HepG2 (cell line): ENCODE measurements around the gene RING1. TPM values are rescaled to one million over a fixed set of nuclear protein-coding genes. Genes with fewer than 3 reads are reported as not detected.

Source experiments
- EEA1 ChIP-seq: sonication (generic); formaldehyde crosslinking; IDR thresholded peaks from 2 replicates; pipeline ENCODE4 v1.5.1; 2020; ENCODE audit warnings: mild to moderate bottlenecking, missing genetic modification reagents, borderline replicate concordance
- ETV6 ChIP-seq: sonication (generic); formaldehyde crosslinking; conservative IDR thresholded peaks from 2 replicates; pipeline ENCODE4 v1.4.0; 2020; ENCODE audit warnings: missing genetic modification reagents
- FOXA3 ChIP-seq: IDR thresholded peaks from 2 replicates; pipeline ENCODE4 v1.6.1; 2016; ENCODE audit warnings: missing genetic modification reagents, missing compliant biosample characterization
- HMGXB4 ChIP-seq, 2 experiments: sonication (generic) in 1 of 2; formaldehyde crosslinking in 1 of 2; IDR thresholded peaks; 2 replicates each; pipeline versions ENCODE4 v1.4.0 to v1.6.1; 2018 to 2020; ENCODE audit warnings: missing genetic modification reagents in 2 of 2, borderline replicate concordance in 1 of 2, low read depth in 1 of 2, mild to moderate bottlenecking in 1 of 2, missing biosample characterization in 1 of 2
- HOXA7 ChIP-seq: sonication (generic); formaldehyde crosslinking; IDR thresholded peaks from 2 replicates; pipeline ENCODE4 v1.8.1; 2022; ENCODE audit warnings: mild to moderate bottlenecking, missing genetic modification reagents, moderate library complexity
- IRX3 ChIP-seq: sonication (generic); formaldehyde crosslinking; IDR thresholded peaks from 2 replicates; pipeline ENCODE4 v1.8.1; 2023; ENCODE audit warnings: mild to moderate bottlenecking, low read depth, missing genetic modification reagents, borderline replicate concordance
- KDM5A ChIP-seq: fragments of 200-600 bp; sonication (generic); IDR thresholded peaks from 2 replicates; pipeline ENCODE4 v1.7.0; 2018; ENCODE audit warnings: antibody characterized with exemption, mild to moderate bottlenecking, low read length, borderline replicate concordance
- MZF1 ChIP-seq: sonication (generic); formaldehyde crosslinking; IDR thresholded peaks from 2 replicates; pipeline ENCODE4 v1.8.1; 2023; ENCODE audit warnings: mild to moderate bottlenecking, missing genetic modification reagents, borderline replicate concordance
- NRL ChIP-seq: sonication (generic); formaldehyde crosslinking; IDR thresholded peaks from 2 replicates; pipeline ENCODE4 v1.5.0; 2020; ENCODE audit warnings: missing genetic modification reagents, mild to moderate bottlenecking, moderate library complexity, borderline replicate concordance
- RBFOX2 ChIP-seq: fragments of 200-400 bp; formaldehyde crosslinking; IDR thresholded peaks from 2 replicates; pipeline ENCODE4 v1.6.1; 2017; ENCODE audit warnings: low read depth, mild to moderate bottlenecking, low read length
- SRY ChIP-seq: sonication (generic); formaldehyde crosslinking; IDR thresholded peaks from 2 replicates; pipeline ENCODE4 v1.8.0; 2022; ENCODE audit warnings: mild to moderate bottlenecking, missing genetic modification reagents
- TEAD2 ChIP-seq: sonication (generic); formaldehyde crosslinking; IDR thresholded peaks from 2 replicates; pipeline ENCODE4 v1.9.0; 2021; ENCODE audit warnings: missing genetic modification reagents
- TEAD3 ChIP-seq: optimal IDR thresholded peaks from 2 replicates; pipeline ENCODE3; 2016; ENCODE audit warnings: borderline replicate concordance
- THAP8 ChIP-seq: sonication (generic); formaldehyde crosslinking; IDR thresholded peaks from 2 replicates; pipeline ENCODE4 v1.5.1; 2020; ENCODE audit warnings: missing genetic modification reagents, mild to moderate bottlenecking, borderline replicate concordance
- TRAFD1 ChIP-seq: sonication (generic); formaldehyde crosslinking; IDR thresholded peaks from 2 replicates; pipeline ENCODE4 v1.5.1; 2020; ENCODE audit warnings: missing genetic modification reagents, mild to moderate bottlenecking, borderline replicate concordance
- ZBTB3 ChIP-seq: sonication (generic); formaldehyde crosslinking; IDR thresholded peaks from 2 replicates; pipeline ENCODE4 v1.4.0; 2020; ENCODE audit warnings: low read depth, mild to moderate bottlenecking, moderate library complexity, missing genetic modification reagents, borderline replicate concordance
- ZFP91 ChIP-seq: sonication (generic); formaldehyde crosslinking; IDR thresholded peaks from 2 replicates; pipeline ENCODE4 v1.9.0; 2022; ENCODE audit warnings: missing genetic modification reagents, mild to moderate bottlenecking, borderline replicate concordance
- ZKSCAN8 ChIP-seq: IDR thresholded peaks from 2 replicates; pipeline ENCODE4 v1.6.1; 2016; ENCODE audit warnings: borderline replicate concordance, missing genetic modification reagents, missing compliant biosample characterization
- ZMYM2 ChIP-seq: sonication (generic); formaldehyde crosslinking; IDR thresholded peaks from 2 replicates; pipeline ENCODE4 v1.8.0; 2022; ENCODE audit warnings: mild to moderate bottlenecking, missing genetic modification reagents
- ZNF225 ChIP-seq: sonication (generic); formaldehyde crosslinking; IDR thresholded peaks from 2 replicates; pipeline ENCODE4 v1.4.0; 2020; ENCODE audit warnings: mild to moderate bottlenecking, missing genetic modification reagents
- ZNF660 ChIP-seq: sonication (generic); formaldehyde crosslinking; IDR thresholded peaks from 2 replicates; pipeline ENCODE4 v1.5.1; 2020; ENCODE audit warnings: mild to moderate bottlenecking, low read depth, missing genetic modification reagents, borderline replicate concordance
- ZNF674 ChIP-seq: sonication (generic); formaldehyde crosslinking; IDR thresholded peaks from 2 replicates; pipeline ENCODE4 v1.5.0; 2020; ENCODE audit warnings: low read depth, mild to moderate bottlenecking, missing genetic modification reagents
- ZNF709 ChIP-seq: sonication (generic); formaldehyde crosslinking; IDR thresholded peaks from 2 replicates; pipeline ENCODE4 v1.5.0; 2020; ENCODE audit warnings: mild to moderate bottlenecking, missing genetic modification reagents
- polyA plus RNA-seq, 8 experiments: library from polyadenylated mRNA; depleted of rRNA in 3 of 8; stranded (reverse) in 7 of 8; unstranded in 1 of 8; fragments of >200 nt; fragmentation: Illumina TruSeq in 4 of 8; extraction: Trizol in 4 of 8; gene quantifications; 2 replicates each; pipeline versions ENCODE4 v1.2.1 to v1.2.3, GENCODE V29; 2011 to 2016; ENCODE audit warnings: low read depth in 4 of 8, missing spikeins in 1 of 8, mixed read lengths in 1 of 8; ENCODE audit not compliant: insufficient read depth in 1 of 8
- total RNA-seq, 5 experiments: library from RNA; depleted of rRNA; stranded (reverse); fragments of >200 nt; fragmentation: Illumina TruSeq; extraction: Trizol; gene quantifications; 2 replicates each; pipeline ENCODE4 v1.2.3, GENCODE V29; 2016; ENCODE audit warnings: low read depth in 1 of 5

The RING1 gene
- total and polyA plus RNA-seq, 2 of the 13 experiments (the other 11 are each of a cell fraction or from before 2014, with no cell fraction given): 23.9 to 33.6 TPM

- TF ChIP-seq IRX3 (CRISPR knock-in tag) (no peak), RBFOX2 (no peak), MZF1 (CRISPR knock-in tag) (no peak), KDM5A (no peak), ZNF225 (CRISPR knock-in tag) (0 out of 2 replicates have a peak, but pooled peaks have one; percentile 57), SRY (CRISPR knock-in tag) (no peak), THAP8 (CRISPR knock-in tag) (no peak), FOXA3 (CRISPR knock-in tag) (peak; percentile 1; the same call in 1 of the 2 replicates), ZMYM2 (CRISPR knock-in tag) (no peak), TEAD3 (CRISPR knock-in tag) (no peak), ZBTB3 (no peak), ZKSCAN8 (CRISPR knock-in tag) (no peak), ETV6 (CRISPR knock-in tag) (0 out of 2 replicates have a peak, but pooled peaks have one; percentile 10), ZFP91 (CRISPR knock-in tag) (no peak), TEAD2 (CRISPR knock-in tag) (no peak), HMGXB4 (CRISPR knock-in tag; IDR thresholded peaks at IDR 0.05; ENCODE audit: borderline replicate concordance in 1 of 2, low read depth in 1 of 2) (no peak), HOXA7 (CRISPR knock-in tag) (no peak), ZNF709 (CRISPR knock-in tag) (no peak; the same call in 1 of the 2 replicates), TRAFD1 (no peak; the same call in 1 of the 2 replicates), ZNF674 (CRISPR knock-in tag) (no peak), EEA1 (CRISPR knock-in tag) (peak; percentile 37; the same call in 1 of the 2 replicates), NRL (CRISPR knock-in tag) (0 out of 2 replicates have a peak, but pooled peaks have one; percentile 15), ZNF660 (CRISPR knock-in tag) (no peak)
These were observed 41.7 kb downstream of the RING1 start (continued) for GRCh38 chr6:33249732-33250630.
